ENCODE results near the gene STARD9.

Gene STARD9

DNA sequence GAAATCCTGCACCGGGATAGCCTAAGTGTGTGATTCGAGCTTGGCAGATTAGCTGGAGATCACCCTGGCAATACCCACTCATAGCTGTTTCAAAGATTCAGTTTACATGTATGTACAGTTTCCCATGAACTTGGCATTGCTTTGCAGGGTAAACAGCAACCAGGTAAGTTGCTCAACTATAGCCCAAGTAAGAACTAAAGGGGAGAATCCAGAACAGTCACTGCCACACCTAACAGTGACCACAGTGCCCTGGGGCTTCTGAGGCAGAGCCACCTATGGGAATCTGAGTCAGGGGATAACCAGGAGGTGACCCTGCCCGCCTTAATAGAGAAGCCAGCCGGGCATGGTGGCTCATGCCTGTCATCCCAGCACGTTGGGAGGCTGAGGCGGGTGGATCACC lies 145.6 kb downstream of the STARD9 start:
- H3K27ac ChIP-seq = no peak overlapping the region
- no peaks in the 10 kb centered on the region for H3K27me3 ChIP-seq
- TF ChIP-seq, protein P1, sequence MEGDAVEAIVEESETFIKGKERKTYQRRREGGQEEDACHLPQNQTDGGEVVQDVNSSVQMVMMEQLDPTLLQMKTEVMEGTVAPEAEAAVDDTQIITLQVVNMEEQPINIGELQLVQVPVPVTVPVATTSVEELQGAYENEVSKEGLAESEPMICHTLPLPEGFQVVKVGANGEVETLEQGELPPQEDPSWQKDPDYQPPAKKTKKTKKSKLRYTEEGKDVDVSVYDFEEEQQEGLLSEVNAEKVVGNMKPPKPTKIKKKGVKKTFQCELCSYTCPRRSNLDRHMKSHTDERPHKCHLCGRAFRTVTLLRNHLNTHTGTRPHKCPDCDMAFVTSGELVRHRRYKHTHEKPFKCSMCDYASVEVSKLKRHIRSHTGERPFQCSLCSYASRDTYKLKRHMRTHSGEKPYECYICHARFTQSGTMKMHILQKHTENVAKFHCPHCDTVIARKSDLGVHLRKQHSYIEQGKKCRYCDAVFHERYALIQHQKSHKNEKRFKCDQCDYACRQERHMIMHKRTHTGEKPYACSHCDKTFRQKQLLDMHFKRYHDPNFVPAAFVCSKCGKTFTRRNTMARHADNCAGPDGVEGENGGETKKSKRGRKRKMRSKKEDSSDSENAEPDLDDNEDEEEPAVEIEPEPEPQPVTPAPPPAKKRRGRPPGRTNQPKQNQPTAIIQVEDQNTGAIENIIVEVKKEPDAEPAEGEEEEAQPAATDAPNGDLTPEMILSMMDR (IDR thresholded peaks at IDR 0.05) = no peak
- H3K36me3 ChIP-seq = peaks cover 53% of the 10 kb centered on the region
- no peaks in the 10 kb centered on the region for H3K9me3 ChIP-seq
- no peaks in the 10 kb centered on the region for H3K4me1 ChIP-seq (ENCODE audit: control insufficient read depth in 1 of 2, insufficient read depth in 1 of 2, low read depth in 1 of 2, low read length in 1 of 2)
- H3K4me3 ChIP-seq (ENCODE audit: low read depth in 1 of 2, low read length in 1 of 2) = no peak overlapping the region

DNA sequence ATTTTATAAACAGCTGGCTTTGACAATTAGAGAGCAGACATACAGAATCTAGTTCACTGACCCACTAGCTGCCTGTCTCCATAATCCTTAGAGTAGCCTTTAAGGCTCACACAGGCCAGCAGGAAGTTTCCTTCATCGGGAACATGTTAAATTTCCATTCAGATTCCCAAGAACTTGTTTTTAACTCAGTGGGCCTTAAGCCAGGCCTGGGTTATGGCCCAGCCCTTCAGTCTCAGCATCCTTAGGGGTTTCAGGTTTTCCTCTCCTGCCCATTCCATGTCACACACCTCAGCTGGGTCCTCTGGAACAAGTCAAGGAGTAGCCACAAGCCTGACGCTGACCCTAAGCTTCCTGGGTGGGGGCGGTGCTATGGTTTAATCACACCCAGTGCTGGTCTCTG lies 146.5 kb downstream of the STARD9 start:
- H3K4me3 ChIP-seq (ENCODE audit: low read depth in 1 of 2, low read length in 1 of 2) = no peak overlapping the region
- H3K36me3 ChIP-seq = peaks cover 62% of the 10 kb centered on the region
- no peaks in the 10 kb centered on the region for H3K27me3 ChIP-seq
- TF ChIP-seq, protein P1 (IDR thresholded peaks at IDR 0.05) = no peak
- no peak overlapping the region for H3K27ac ChIP-seq
- H3K4me1 ChIP-seq (ENCODE audit: control insufficient read depth in 1 of 2, insufficient read depth in 1 of 2, low read depth in 1 of 2, low read length in 1 of 2) = no peaks in the 10 kb centered on the region
- H3K9me3 ChIP-seq = no peaks in the 10 kb centered on the region

DNA sequence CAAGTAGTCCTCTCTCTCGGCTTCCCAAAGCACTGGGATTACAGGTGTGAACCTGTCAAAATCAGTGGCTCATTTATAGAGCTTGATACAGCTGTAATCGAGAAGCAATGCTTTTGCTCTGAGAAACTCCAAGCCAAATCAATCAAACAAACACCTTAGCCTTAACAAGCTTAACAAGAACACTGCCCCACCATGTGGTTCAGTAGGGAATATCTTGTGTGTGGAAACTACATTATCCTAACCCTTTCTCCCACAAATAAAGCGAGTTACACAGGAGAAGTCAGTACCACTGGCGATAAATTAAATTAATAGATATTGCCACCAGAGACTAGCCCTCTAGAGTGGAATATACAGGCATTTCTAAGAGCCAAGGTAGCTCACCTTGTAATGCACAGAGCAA lies 147.7 kb downstream of the STARD9 start:
- Histone ChIP-seq H3K27ac (no peak overlapping the region), H3K4me3 (ENCODE audit: low read depth in 1 of 2, low read length in 1 of 2) (no peak overlapping the region), H3K9me3 (no peaks in the 10 kb centered on the region), H3K27me3 (no peaks in the 10 kb centered on the region), H3K4me1 (ENCODE audit: control insufficient read depth in 1 of 2, insufficient read depth in 1 of 2, low read depth in 1 of 2, low read length in 1 of 2) (no peaks in the 10 kb centered on the region), H3K36me3 (peaks cover 74% of the 10 kb centered on the region)
- TF ChIP-seq, protein P1 (IDR thresholded peaks at IDR 0.05) = no peak

DNA sequence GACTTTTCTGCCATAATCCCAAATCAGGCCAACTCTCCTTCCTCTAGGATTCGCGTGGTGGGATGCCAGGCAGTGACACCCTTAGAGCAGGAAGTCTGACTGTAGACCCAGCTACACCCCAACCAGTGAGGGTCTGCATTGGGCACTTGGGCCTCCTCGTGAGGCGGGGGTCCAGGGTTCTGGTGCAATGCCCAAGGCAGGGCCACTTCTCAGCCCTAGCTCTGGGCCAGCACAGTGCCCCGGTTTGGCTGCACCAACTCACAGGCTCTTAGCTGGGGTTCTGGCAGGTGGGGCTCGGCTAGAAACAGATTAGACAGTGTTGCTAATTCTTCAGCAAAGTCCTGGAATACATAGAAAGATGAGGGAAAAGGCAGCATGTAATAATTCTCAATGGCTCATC lies 148.9 kb downstream of the STARD9 start:
- Histone ChIP-seq H3K27ac (no peak overlapping the region), H3K27me3 (no peaks in the 10 kb centered on the region), H3K9me3 (no peaks in the 10 kb centered on the region), H3K4me1 (ENCODE audit: control insufficient read depth in 1 of 2, insufficient read depth in 1 of 2, low read depth in 1 of 2, low read length in 1 of 2) (no peaks in the 10 kb centered on the region), H3K36me3 (peaks cover 86% of the 10 kb centered on the region), H3K4me3 (ENCODE audit: low read depth in 1 of 2, low read length in 1 of 2) (no peak overlapping the region)
- TF ChIP-seq, protein P1 (IDR thresholded peaks at IDR 0.05) = no peak

DNA sequence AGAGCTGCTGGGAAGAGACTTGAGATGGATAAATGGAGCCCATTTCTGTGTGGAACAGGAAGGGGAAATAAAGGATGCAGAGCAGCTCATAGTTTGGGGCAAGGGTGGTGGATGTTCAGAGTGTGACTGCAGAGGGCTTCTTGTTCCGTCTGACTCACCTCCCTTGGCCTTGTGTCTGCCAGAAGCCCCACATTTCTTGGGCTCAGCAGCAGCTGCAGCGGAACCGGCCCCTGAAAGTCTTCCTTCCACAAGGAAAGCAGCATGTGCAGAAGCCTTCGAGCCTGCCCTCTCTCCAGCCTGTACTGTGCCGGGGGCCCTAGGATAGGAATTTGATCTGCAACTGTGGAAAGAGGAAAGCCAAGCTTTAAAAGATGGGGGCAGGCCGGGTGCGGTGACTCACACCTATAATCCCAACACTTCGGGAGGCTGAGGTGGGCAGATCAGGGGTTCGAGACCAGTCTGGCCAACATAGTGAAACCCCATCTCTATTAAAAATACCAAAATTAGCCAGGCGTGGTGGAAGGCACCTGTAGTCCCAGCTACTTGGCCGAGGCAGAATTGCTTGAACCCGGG lies 150.0 kb downstream of the STARD9 start:
- Histone ChIP-seq H3K4me3 (ENCODE audit: low read depth in 1 of 2, low read length in 1 of 2) (no peak overlapping the region), H3K9me3 (no peaks in the 10 kb centered on the region), H3K27me3 (no peaks in the 10 kb centered on the region), H3K36me3 (peaks cover 88% of the 10 kb centered on the region), H3K27ac (no peak overlapping the region), H3K4me1 (ENCODE audit: control insufficient read depth in 1 of 2, insufficient read depth in 1 of 2, low read depth in 1 of 2, low read length in 1 of 2) (no peaks in the 10 kb centered on the region)
- TF ChIP-seq, protein P1 (IDR thresholded peaks at IDR 0.05) = no peak

DNA sequence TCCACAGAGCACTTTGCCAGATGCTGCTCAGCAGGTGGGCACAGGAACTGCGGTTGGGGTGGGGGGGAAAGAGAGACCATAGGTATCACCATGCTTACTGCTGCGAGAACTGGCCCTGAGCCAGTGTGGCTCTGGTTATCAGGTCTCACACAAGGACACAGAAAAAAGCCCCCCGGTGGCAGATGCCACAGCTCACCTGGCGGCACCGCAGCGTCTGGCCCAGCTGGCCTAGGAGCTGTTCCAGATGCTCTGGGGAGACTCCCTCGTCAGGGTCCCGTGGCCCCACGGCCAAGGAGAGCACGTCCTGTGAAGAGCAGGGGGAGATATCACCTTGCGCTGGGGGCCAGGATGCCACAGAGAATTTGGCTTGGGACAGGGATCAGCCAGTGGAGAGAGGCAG lies 150.7 kb downstream of the STARD9 start:
- TF ChIP-seq, protein P1 (IDR thresholded peaks at IDR 0.05) = no peak
- H3K27ac ChIP-seq = no peak overlapping the region
- H3K4me3 ChIP-seq (ENCODE audit: low read depth in 1 of 2, low read length in 1 of 2) = no peak overlapping the region
- H3K36me3 ChIP-seq = peaks cover 94% of the 10 kb centered on the region
- no peaks in the 10 kb centered on the region for H3K27me3 ChIP-seq
- no peaks in the 10 kb centered on the region for H3K9me3 ChIP-seq
- H3K4me1 ChIP-seq (ENCODE audit: control insufficient read depth in 1 of 2, insufficient read depth in 1 of 2, low read depth in 1 of 2, low read length in 1 of 2) = no peaks in the 10 kb centered on the region
